ENCODE data around the gene TPPP. TPM values are rescaled to one million over a fixed set of nuclear protein-coding genes. Genes with fewer than 3 reads are reported as not detected.

The TPPP gene
- total RNA-seq, 1 donor: 12.9 TPM

GRCh38 chr5:651296-652022 is 41.7 kb downstream of the TPPP start:
- DNase-seq (ENCODE audit: low read depth in 2 of 3, low spot score in 2 of 3): no peak

- no peak for DNase-seq (ENCODE audit: low read depth in 2 of 3, low spot score in 2 of 3)
Observed at GRCh38 chr5:647727-648126, 45.4 kb downstream of the TPPP start.

GRCh38 chr5:647311-647710 is 45.8 kb downstream of the TPPP start:
- no peak for DNase-seq (ENCODE audit: low read depth in 2 of 3, low spot score in 2 of 3)

GRCh38 chr5:646396-647201 is 46.6 kb downstream of the TPPP start:
- no peak for DNase-seq (ENCODE audit: low read depth in 2 of 3, low spot score in 2 of 3)

GRCh38 chr5:645421-645820 is 47.7 kb downstream of the TPPP start:
- DNase-seq (ENCODE audit: low read depth in 2 of 3, low spot score in 2 of 3): no peak

- no peak for DNase-seq (ENCODE audit: low read depth in 2 of 3, low spot score in 2 of 3)
Observed at GRCh38 chr5:644971-645370, 48.2 kb downstream of the TPPP start.

GRCh38 chr5:644509-644908 is 48.6 kb downstream of the TPPP start:
- no peak for DNase-seq (ENCODE audit: low read depth in 2 of 3, low spot score in 2 of 3)

- no peak for DNase-seq (ENCODE audit: low read depth in 2 of 3, low spot score in 2 of 3)
Observed at GRCh38 chr5:643811-644271, 49.3 kb downstream of the TPPP start.

- no peak for DNase-seq (ENCODE audit: low read depth in 2 of 3, low spot score in 2 of 3)
Observed at GRCh38 chr5:643351-643801, 49.8 kb downstream of the TPPP start.

- no peak for DNase-seq (ENCODE audit: low read depth in 2 of 3, low spot score in 2 of 3)
Observed at GRCh38 chr5:642481-642880, 50.7 kb downstream of the TPPP start.

GRCh38 chr5:641331-641765 is 51.8 kb downstream of the TPPP start:
- DNase-seq (ENCODE audit: low read depth in 2 of 3, low spot score in 2 of 3): no peak

- no peak for DNase-seq (ENCODE audit: low read depth in 2 of 3, low spot score in 2 of 3)
Observed at GRCh38 chr5:640461-641330, 52.5 kb downstream of the TPPP start.

GRCh38 chr5:639584-640213 is 53.5 kb downstream of the TPPP start:
- no peak for DNase-seq (ENCODE audit: low read depth in 2 of 3, low spot score in 2 of 3)

GRCh38 chr5:639253-639530 is 54.0 kb downstream of the TPPP start:
- DNase-seq (ENCODE audit: low read depth in 2 of 3, low spot score in 2 of 3): no peak

- no peak for DNase-seq (ENCODE audit: low read depth in 2 of 3, low spot score in 2 of 3)
Observed at GRCh38 chr5:638501-639252, 54.5 kb downstream of the TPPP start.

- no peak for DNase-seq (ENCODE audit: low read depth in 2 of 3, low spot score in 2 of 3)
Observed at GRCh38 chr5:637581-638450, 55.3 kb downstream of the TPPP start.

- DNase-seq (ENCODE audit: low read depth in 2 of 3, low spot score in 2 of 3): no peak
Observed at GRCh38 chr5:636951-637350, 56.2 kb downstream of the TPPP start.

GRCh38 chr5:635306-636055 is 57.7 kb downstream of the TPPP start:
- DNase-seq (ENCODE audit: low read depth in 2 of 3, low spot score in 2 of 3): no peak
